ENCODE measurements around the gene WNT4.
A peak's percentile ranks its signal among the peaks of the same experiment; 100 is the strongest.

The WNT4 gene

GRCh38 chr1:22118291-22118992 is 24.5 kb downstream of the WNT4 start:
- Histone ChIP-seq H2AFZ (ENCODE audit: low read depth, low read length) (no peak overlapping the region), H4K20me1 (ENCODE audit: insufficient read depth, low read length) (peaks cover 64% of the 10 kb centered on the region), H3K36me3 (replicated peaks; ENCODE audit: low read depth, low read length) (peaks cover 9% of the 10 kb centered on the region), H3K9me3 (ENCODE audit: insufficient read depth, low read length) (no peaks in the 10 kb centered on the region), H3K4me3 (ENCODE audit: low read length) (no peak overlapping the region), H3K9ac (ENCODE audit: low read length) (no peak overlapping the region), H3K4me2 (ENCODE audit: low read length) (peak overlapping the region; percentile 15; the same call in 1 of the 2 replicates), H3K27ac (ENCODE audit: low read length) (peak overlapping the region; percentile 40), H3K27me3 (ENCODE audit: low read depth, low read length) (no peaks in the 10 kb centered on the region), H3K79me2 (ENCODE audit: low read length) (no peaks in the 10 kb centered on the region), H3K4me1 (ENCODE audit: low read length) (peaks cover 54% of the 10 kb centered on the region)
- TF ChIP-seq EZH2phosphoT487 (IDR thresholded peaks at IDR 0.05; ENCODE audit: low read depth) (no peak), CTCF (IDR thresholded peaks at IDR 0.05; ENCODE audit: low read depth, low read length) (no peak)

- no peak overlapping the region for H2AFZ ChIP-seq (ENCODE audit: low read depth, low read length)
- H3K9ac ChIP-seq (ENCODE audit: low read length), result no peak overlapping the region
- H3K36me3 ChIP-seq (replicated peaks; ENCODE audit: low read depth, low read length), result peaks cover 9% of the 10 kb centered on the region
- H3K4me1 ChIP-seq (ENCODE audit: low read length), result peaks cover 54% of the 10 kb centered on the region
- no peak overlapping the region for H3K4me3 ChIP-seq (ENCODE audit: low read length)
- no peak for TF ChIP-seq CTCF (IDR thresholded peaks at IDR 0.05; ENCODE audit: low read depth, low read length)
- TF ChIP-seq EZH2phosphoT487 (IDR thresholded peaks at IDR 0.05; ENCODE audit: low read depth), result no peak
- H3K79me2 ChIP-seq (ENCODE audit: low read length), result no peaks in the 10 kb centered on the region
- H3K9me3 ChIP-seq (ENCODE audit: insufficient read depth, low read length), result no peaks in the 10 kb centered on the region
- 0 out of 2 replicates have a peak overlapping the region, but pooled peaks have one; percentile 15 for H3K4me2 ChIP-seq (ENCODE audit: low read length)
- no peak overlapping the region for H3K27ac ChIP-seq (ENCODE audit: low read length)
- peaks cover 64% of the 10 kb centered on the region for H4K20me1 ChIP-seq (ENCODE audit: insufficient read depth, low read length)
- H3K27me3 ChIP-seq (ENCODE audit: low read depth, low read length), result no peaks in the 10 kb centered on the region
Observed at GRCh38 chr1:22117851-22118250, 25.0 kb downstream of the WNT4 start.

GRCh38 chr1:22117238-22117637 is 25.7 kb downstream of the WNT4 start:
- Histone ChIP-seq H3K4me2 (ENCODE audit: low read length) (no peak overlapping the region), H3K4me3 (ENCODE audit: low read length) (no peak overlapping the region), H3K4me1 (ENCODE audit: low read length) (peaks cover 54% of the 10 kb centered on the region), H3K9me3 (ENCODE audit: insufficient read depth, low read length) (no peaks in the 10 kb centered on the region), H3K36me3 (replicated peaks; ENCODE audit: low read depth, low read length) (peaks cover 9% of the 10 kb centered on the region), H3K27me3 (ENCODE audit: low read depth, low read length) (no peaks in the 10 kb centered on the region), H3K27ac (ENCODE audit: low read length) (no peak overlapping the region), H3K9ac (ENCODE audit: low read length) (no peak overlapping the region), H4K20me1 (ENCODE audit: insufficient read depth, low read length) (peaks cover 68% of the 10 kb centered on the region), H2AFZ (ENCODE audit: low read depth, low read length) (no peak overlapping the region), H3K79me2 (ENCODE audit: low read length) (no peaks in the 10 kb centered on the region)
- TF ChIP-seq EZH2phosphoT487 (IDR thresholded peaks at IDR 0.05; ENCODE audit: low read depth) (no peak), CTCF (IDR thresholded peaks at IDR 0.05; ENCODE audit: low read depth, low read length) (no peak)

GRCh38 chr1:22115286-22115685 is 27.6 kb downstream of the WNT4 start:
- Histone ChIP-seq H3K9ac (ENCODE audit: low read length) (no peak overlapping the region), H4K20me1 (ENCODE audit: insufficient read depth, low read length) (peaks cover 76% of the 10 kb centered on the region), H3K27me3 (ENCODE audit: low read depth, low read length) (no peaks in the 10 kb centered on the region), H2AFZ (ENCODE audit: low read depth, low read length) (no peak overlapping the region), H3K9me3 (ENCODE audit: insufficient read depth, low read length) (no peaks in the 10 kb centered on the region), H3K4me2 (ENCODE audit: low read length) (peak overlapping the region; percentile 8; the same call in 1 of the 2 replicates), H3K36me3 (replicated peaks; ENCODE audit: low read depth, low read length) (peaks cover 6% of the 10 kb centered on the region), H3K4me1 (ENCODE audit: low read length) (peaks cover 54% of the 10 kb centered on the region), H3K27ac (ENCODE audit: low read length) (no peak overlapping the region), H3K4me3 (ENCODE audit: low read length) (no peak overlapping the region), H3K79me2 (ENCODE audit: low read length) (no peaks in the 10 kb centered on the region)
- TF ChIP-seq CTCF (IDR thresholded peaks at IDR 0.05; ENCODE audit: low read depth, low read length) (no peak), EZH2phosphoT487 (IDR thresholded peaks at IDR 0.05; ENCODE audit: low read depth) (no peak)
